ENCODE measurements around the gene SMAD7.

DNA sequence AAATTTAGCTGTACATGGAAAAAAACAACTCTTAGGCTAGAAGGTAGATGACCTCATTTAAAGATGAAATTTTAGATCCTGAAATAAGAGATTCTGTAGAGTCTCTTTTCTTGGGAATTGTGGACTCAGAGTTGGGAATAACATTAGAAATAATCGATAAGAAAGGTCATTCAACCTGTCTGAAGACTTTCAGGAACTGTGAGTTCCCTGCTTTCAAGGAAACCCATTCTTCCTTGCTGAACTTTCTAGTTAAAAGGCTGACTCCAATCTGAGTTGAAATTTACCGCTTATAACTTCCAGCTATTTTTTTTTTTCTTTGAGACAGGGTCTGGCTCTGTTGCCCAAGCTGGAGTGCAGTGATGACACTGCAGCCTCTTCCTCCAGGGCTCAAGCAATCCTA is 16.8 kb upstream of the SMAD7 start:
- no peak for TF ChIP-seq POLR2A (IDR thresholded peaks at IDR 0.05; ENCODE audit: low read length)
- no peak for TF ChIP-seq GATA1 (IDR thresholded peaks at IDR 0.05; ENCODE audit: low read depth, low read length)
